Globus pallidus (tissue), 1 donor: ENCODE measurements around the gene TIRAP.

Experiments used
- DNase-seq: peaks from one replicate; pipeline ENCODE4 v3.0.0-alpha.2; 2015; ENCODE audit warnings: low spot score

The TIRAP gene

GRCh38 chr11:126327281-126328000 lies 44.5 kb downstream of the TIRAP start:
- DNase-seq: no peak

- no peak for DNase-seq
These were observed 45.1 kb downstream of the TIRAP start for GRCh38 chr11:126328001-126328390.

GRCh38 chr11:126328444-126328843 lies 45.6 kb downstream of the TIRAP start:
- DNase-seq: no peak

GRCh38 chr11:126328938-126329643 lies 46.2 kb downstream of the TIRAP start:
- DNase-seq: no peak

- DNase-seq: no peak
These were observed 46.8 kb downstream of the TIRAP start for GRCh38 chr11:126329644-126330211.

GRCh38 chr11:126331286-126331685 lies 48.4 kb downstream of the TIRAP start:
- no peak for DNase-seq

GRCh38 chr11:126332221-126332711 lies 49.4 kb downstream of the TIRAP start:
- no peak for DNase-seq

- no peak for DNase-seq
These were observed 50.2 kb downstream of the TIRAP start for GRCh38 chr11:126333142-126333541.

- no peak for DNase-seq
These were observed 52.0 kb downstream of the TIRAP start for GRCh38 chr11:126334659-126335462.

GRCh38 chr11:126335463-126335760 lies 52.5 kb downstream of the TIRAP start:
- DNase-seq: no peak

- no peak for DNase-seq
These were observed 53.2 kb downstream of the TIRAP start for GRCh38 chr11:126336138-126336541.

GRCh38 chr11:126336671-126337101 lies 53.8 kb downstream of the TIRAP start:
- DNase-seq: no peak

GRCh38 chr11:126337126-126337473 lies 54.2 kb downstream of the TIRAP start:
- no peak for DNase-seq

GRCh38 chr11:126337474-126338241 lies 54.8 kb downstream of the TIRAP start:
- no peak for DNase-seq

- no peak for DNase-seq
These were observed 55.6 kb downstream of the TIRAP start for GRCh38 chr11:126338346-126339055.

GRCh38 chr11:126339073-126339862 lies 56.4 kb downstream of the TIRAP start:
- DNase-seq: no peak

GRCh38 chr11:126339863-126340434 lies 57.1 kb downstream of the TIRAP start:
- no peak for DNase-seq

- DNase-seq: no peak
These were observed 58.2 kb downstream of the TIRAP start for GRCh38 chr11:126340960-126341606.

- no peak for DNase-seq
These were observed 58.9 kb downstream of the TIRAP start for GRCh38 chr11:126341760-126342161.
